Measurements from ENCODE around the gene B3GALNT2. TPM values are rescaled to one million over a fixed set of nuclear protein-coding genes. Genes with fewer than 3 reads are reported as not detected.
"Not testable (repeated sequence)": the region's sequence is repeated elsewhere in the genome, so short reads cannot be mapped to it uniquely, and the experiment has no call there.

Gene B3GALNT2
- total and polyA plus RNA-seq, 2 donors: 19.6 to 59.5 TPM

DNA sequence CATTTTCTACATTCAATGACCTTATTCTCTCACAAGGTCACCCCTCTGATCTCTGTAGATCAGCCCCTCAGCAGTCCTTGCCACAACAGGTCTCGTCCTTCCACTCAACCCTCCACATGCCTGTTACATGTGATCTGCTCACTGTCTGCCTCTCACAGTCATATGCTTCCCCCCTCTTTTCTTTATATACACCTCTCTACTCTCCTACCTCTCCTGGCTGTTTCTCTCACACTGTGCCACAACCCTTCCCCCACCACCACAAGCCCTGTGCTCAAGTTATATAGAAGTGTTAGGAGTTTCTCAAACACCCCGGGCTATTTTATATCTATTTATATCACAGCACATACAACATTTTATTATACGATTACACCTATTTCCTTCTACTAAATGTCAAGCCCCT, 12.6 kb downstream of the B3GALNT2 start:
- Histone ChIP-seq H3K36me3 (ENCODE audit: insufficient read depth) (no peaks in the 10 kb centered on the region), H3K4me3 (ENCODE audit: low read depth, low read length) (no peak overlapping the region), H3K27ac (ENCODE audit: low read depth) (no peak overlapping the region), H3K4me1 (ENCODE audit: insufficient read depth) (no peaks in the 10 kb centered on the region)
- 90% methylated on average over 3 of the region's 3 CpGs for WGBS
- no peak for DNase-seq (ENCODE audit: extremely low spot score)

DNA sequence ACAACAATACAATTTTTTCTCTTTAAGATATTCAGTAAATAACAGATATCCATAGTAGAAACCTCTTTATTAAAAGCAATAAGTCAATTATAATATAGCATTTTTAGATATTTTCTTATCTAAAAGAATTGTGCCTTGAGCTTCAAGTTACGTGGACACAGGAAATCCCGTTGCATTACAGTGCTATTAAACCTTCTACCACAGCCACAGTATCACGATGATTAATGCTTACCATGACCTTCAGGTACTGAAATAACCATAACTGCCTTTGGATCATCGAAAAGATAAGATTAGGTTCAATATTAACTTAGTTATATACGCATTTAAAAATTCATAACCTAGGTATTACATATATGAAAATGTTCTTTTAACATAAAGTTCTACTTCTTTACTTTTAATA, 17.9 kb downstream of the B3GALNT2 start:
- Histone ChIP-seq H3K4me3 (ENCODE audit: low read depth, low read length) (no peak overlapping the region), H3K4me1 (ENCODE audit: insufficient read depth) (no peaks in the 10 kb centered on the region), H3K27ac (ENCODE audit: low read depth) (no peak overlapping the region), H3K36me3 (ENCODE audit: insufficient read depth) (peaks cover 4% of the 10 kb centered on the region)
- 47% methylated on average over 5 of the region's 5 CpGs for WGBS
- no peak for DNase-seq (ENCODE audit: extremely low spot score)

DNA sequence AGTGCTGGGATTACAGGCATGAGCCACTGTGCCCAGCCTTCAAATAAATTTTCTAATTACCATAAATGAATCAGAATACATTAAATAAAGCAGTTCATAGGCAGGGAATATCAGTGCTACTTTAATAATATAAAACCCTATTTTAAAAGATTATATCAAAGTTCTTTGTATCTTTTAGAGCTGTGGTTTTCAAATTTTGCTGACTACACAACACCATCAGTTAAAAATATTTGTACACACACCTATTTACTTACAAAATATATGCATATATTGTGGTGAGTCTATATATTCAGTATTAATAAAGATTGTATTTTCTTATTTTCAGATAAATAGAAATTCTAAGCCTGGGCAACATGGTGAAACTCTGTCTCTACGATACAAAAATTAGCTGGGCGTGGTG, 18.7 kb downstream of the B3GALNT2 start:
- H3K36me3 ChIP-seq (ENCODE audit: insufficient read depth): peaks cover 4% of the 10 kb centered on the region
- no peak for DNase-seq (ENCODE audit: extremely low spot score)
- H3K4me3 ChIP-seq (ENCODE audit: low read depth, low read length): no peak overlapping the region
- no peaks in the 10 kb centered on the region for H3K4me1 ChIP-seq (ENCODE audit: insufficient read depth)
- H3K27ac ChIP-seq (ENCODE audit: low read depth): no peak overlapping the region
- WGBS: 97% methylated on average over 2 of the region's 2 CpGs

DNA sequence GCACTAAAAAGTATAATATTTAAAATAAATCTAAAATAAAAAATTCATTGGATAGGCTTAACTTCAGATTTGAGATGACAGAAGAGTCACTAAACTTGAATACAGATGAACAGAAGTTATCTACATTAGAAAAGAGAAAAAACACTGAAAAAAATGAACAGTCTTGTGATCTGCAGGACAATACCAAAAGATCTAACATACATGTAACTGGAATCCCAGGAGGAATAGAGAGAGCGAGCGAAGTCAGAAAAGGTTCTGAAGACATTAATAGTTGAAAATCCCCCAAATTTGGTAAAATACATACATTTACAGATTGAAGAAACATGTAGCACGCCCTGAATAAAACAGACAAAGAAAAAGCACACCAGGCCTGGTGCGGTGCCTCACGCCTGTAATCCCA, 21.2 kb downstream of the B3GALNT2 start:
- Histone ChIP-seq H3K4me1 (ENCODE audit: insufficient read depth) (no peaks in the 10 kb centered on the region), H3K36me3 (ENCODE audit: insufficient read depth) (peaks cover 4% of the 10 kb centered on the region), H3K4me3 (ENCODE audit: low read depth, low read length) (no peak overlapping the region), H3K27ac (ENCODE audit: low read depth) (no peak overlapping the region)
- DNase-seq (ENCODE audit: extremely low spot score): no peak
- over 99% methylated on average over 5 of the region's 5 CpGs for WGBS

DNA sequence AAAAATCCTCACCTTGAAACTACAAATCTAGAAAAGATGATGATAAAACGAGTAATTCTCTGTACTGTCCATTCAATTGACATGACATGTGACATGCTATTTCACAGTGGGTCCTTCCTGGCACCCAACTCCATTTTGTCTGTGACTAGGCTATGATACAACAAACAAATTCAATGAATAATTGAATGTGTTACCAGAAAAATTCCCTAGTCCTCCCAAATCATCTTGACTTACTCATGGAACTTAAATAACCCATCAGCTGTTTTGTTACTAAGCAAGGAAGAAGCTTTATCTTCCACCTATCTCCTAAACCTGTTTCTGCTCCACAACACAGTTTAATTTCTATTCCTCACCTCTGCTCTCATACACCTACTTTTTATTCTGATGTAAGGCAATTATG, 30.4 kb downstream of the B3GALNT2 start:
- Histone ChIP-seq H3K4me1 (ENCODE audit: insufficient read depth) (no peaks in the 10 kb centered on the region), H3K27ac (ENCODE audit: low read depth) (no peak overlapping the region), H3K4me3 (ENCODE audit: low read depth, low read length) (no peak overlapping the region), H3K36me3 (ENCODE audit: insufficient read depth) (peaks cover 4% of the 10 kb centered on the region)
- DNase-seq (ENCODE audit: extremely low spot score): no peak
- 90% methylated on average over 1 of the region's 1 CpG for WGBS

DNA sequence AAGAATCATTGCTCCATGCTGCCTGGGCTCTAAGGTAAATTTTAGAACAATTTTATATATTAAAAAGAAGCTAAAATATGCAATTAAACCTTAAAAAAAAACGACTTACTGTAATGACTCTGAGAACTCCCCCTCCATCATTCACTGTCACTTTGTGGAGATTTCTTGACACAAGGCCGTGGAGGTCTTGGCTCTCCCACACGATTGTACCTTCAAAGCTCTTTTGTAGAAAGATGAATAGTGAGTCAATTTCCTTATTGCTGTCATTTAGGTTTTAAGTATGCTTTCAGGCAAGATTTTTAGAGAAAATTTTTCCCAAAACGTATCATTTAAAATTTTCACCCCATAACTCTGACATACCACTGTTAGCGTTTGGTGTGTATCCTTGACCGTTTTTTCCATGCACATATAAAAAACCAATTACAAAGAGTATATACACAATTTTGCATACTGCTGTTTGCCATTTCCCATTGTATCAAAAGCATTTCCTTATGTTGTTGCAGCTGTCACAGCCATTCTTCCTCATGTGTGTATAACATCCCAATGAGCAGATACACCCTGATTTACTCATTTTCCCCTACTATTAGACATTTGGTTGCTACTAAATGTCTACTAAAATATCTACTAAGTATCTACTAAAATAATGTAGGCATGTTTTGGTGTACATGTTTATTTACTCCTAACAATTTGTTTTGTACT, 33.4 kb downstream of the B3GALNT2 start:
- WGBS: 87% methylated on average over 6 of the region's 6 CpGs
- Histone ChIP-seq H3K4me3 (ENCODE audit: low read depth, low read length) (no peak overlapping the region), H3K4me1 (ENCODE audit: insufficient read depth) (no peaks in the 10 kb centered on the region), H3K27ac (ENCODE audit: low read depth) (no peak overlapping the region), H3K36me3 (ENCODE audit: insufficient read depth) (peaks cover 4% of the 10 kb centered on the region)
- DNase-seq (ENCODE audit: extremely low spot score): no peak

DNA sequence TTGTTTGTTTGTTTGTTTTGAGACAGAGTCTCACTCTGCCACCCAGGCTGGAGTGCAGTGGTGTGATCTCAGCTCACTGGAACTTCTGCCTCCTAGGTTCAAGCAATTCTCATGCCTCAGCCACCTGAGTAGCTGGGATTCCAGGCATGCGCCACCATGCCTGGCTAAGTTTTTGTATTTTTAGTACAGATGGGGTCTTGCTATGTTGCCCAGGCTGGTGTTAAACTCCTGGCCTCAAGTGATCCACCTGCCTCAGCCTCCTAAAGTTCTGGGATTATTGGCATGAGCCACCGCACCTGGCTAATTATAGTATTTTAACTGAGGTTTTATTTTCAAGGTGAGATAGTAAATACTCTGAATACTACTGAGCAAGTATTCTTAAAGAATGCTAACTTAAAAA, 34.4 kb downstream of the B3GALNT2 start:
- not testable (repeated sequence) for H3K4me3 ChIP-seq (ENCODE audit: low read depth, low read length); H3K4me1 ChIP-seq (ENCODE audit: insufficient read depth); H3K27ac ChIP-seq (ENCODE audit: low read depth); H3K36me3 ChIP-seq (ENCODE audit: insufficient read depth); DNase-seq (ENCODE audit: extremely low spot score)
- WGBS: 100% methylated on average over 2 of the region's 2 CpGs

DNA sequence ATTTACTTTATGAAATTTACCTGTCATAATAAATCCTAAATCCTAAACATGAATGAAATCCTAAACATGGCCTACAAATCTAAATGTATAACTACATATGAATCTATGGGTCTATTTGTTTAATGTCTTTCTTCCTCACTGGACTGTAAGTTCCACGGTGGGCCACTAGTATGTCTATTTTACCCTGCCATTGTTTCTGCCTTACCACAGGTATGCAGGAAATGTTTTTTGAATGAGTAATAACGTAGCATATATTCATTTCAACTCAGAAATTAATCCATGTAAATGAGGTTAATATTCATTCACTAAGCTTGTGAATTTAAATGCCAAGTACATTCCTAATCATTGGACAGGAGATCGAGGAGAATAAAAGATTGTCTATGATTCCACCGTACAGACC, 35.3 kb downstream of the B3GALNT2 start:
- 91% methylated on average over 4 of the region's 4 CpGs for WGBS
- Histone ChIP-seq H3K27ac (ENCODE audit: low read depth) (no peak overlapping the region), H3K4me1 (ENCODE audit: insufficient read depth) (no peaks in the 10 kb centered on the region), H3K4me3 (ENCODE audit: low read depth, low read length) (no peak overlapping the region), H3K36me3 (ENCODE audit: insufficient read depth) (peaks cover 5% of the 10 kb centered on the region)
- DNase-seq (ENCODE audit: extremely low spot score): no peak

DNA sequence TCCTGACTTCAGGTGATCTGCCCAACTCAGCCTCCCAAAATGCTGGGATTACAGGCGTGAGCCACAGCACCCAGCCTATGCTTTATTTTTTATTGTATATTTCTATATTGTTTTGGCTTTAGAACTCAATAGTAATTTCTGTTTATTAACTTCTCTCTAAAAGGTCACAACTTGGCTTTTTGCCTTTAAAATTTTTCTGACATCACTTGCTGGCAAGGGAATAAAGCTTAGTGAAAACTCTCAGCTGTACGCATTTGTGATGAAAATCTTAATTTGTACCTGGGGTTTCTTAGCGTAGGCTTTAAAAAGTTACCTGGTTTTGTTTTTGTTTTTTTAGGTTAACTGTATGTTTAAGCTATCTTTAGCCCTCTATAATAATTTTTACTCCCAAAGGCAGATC, 36.2 kb downstream of the B3GALNT2 start:
- Histone ChIP-seq H3K27ac (ENCODE audit: low read depth) (no peak overlapping the region), H3K36me3 (ENCODE audit: insufficient read depth) (peaks cover 2% of the 10 kb centered on the region)
- WGBS: 47% methylated on average over 3 of the region's 3 CpGs

DNA sequence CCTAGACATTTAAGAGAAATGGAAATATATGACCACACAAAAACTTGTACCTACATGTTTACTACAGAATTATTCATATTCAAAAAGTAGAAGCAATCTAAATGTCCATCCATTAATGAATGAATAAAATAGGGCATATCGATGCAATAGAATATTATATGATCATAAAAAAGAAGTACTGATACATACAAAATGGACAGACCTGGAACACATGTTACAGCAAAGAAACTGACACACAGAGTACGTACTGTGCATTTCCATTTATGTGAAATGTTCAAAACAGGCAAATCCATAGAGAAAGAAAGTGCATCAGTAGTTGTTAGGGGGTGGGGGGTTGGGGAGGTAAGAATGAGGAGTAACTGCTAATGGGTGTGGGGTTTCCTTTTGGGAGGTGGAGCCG, 39.2 kb downstream of the B3GALNT2 start:
- no peak overlapping the region for H3K4me3 ChIP-seq (ENCODE audit: low read depth, low read length)
- WGBS: 98% methylated on average over 3 of the region's 3 CpGs
- H3K36me3 ChIP-seq (ENCODE audit: insufficient read depth): peaks cover 2% of the 10 kb centered on the region

More for the DNA sequence above, 36.2 kb downstream of the B3GALNT2 start:
- no peak overlapping the region for H3K4me3 ChIP-seq (ENCODE audit: low read depth, low read length)
- DNase-seq (ENCODE audit: extremely low spot score): no peak
- no peaks in the 10 kb centered on the region for H3K4me1 ChIP-seq (ENCODE audit: insufficient read depth)

DNA sequence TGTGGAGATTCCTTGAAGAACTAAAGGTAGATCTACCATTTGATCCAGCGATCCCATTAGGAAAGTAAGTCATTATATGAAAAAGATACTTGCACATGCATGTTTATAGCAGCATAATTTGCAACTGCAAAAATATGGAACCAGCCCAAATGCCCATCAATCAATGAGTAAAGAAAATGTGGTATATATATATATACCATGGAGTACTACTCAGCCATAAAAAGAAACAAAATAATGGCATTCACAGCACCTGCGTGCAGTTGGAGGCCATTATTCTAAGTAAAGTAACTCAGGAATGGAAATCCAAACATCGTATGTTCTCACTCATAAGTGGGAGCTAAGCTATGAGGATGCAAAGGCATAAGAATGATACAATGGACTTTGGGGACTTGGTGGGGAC, 41.4 kb downstream of the B3GALNT2 start:
- H3K4me3 ChIP-seq (ENCODE audit: low read depth, low read length); DNase-seq (ENCODE audit: extremely low spot score); H3K27ac ChIP-seq (ENCODE audit: low read depth); H3K36me3 ChIP-seq (ENCODE audit: insufficient read depth); H3K4me1 ChIP-seq (ENCODE audit: insufficient read depth): not testable (repeated sequence)
- 96% methylated on average over 3 of the region's 3 CpGs for WGBS

More for the DNA sequence above, 39.2 kb downstream of the B3GALNT2 start:
- DNase-seq (ENCODE audit: extremely low spot score): no peak
- Histone ChIP-seq H3K4me1 (ENCODE audit: insufficient read depth) (no peaks in the 10 kb centered on the region), H3K27ac (ENCODE audit: low read depth) (no peak overlapping the region)

DNA sequence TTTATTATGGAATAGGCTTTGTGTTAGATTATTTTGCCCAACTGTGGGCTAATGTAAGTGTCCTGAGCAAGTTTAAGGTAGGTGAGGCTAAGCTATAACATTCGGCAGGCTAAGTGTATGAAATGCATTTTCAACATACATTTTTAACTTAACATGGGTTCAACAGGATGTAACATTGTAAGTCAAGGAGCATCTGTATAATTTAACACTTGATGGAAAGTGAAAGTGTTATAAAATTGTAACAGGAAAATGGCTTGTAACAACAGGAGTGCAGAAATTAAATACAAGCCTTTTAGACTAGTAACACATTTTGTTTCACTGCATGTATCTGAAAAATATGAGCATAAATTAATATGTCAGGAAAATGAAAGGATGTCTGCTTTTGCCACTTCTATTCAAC, 42.3 kb downstream of the B3GALNT2 start:
- WGBS: 88% methylated on average over 1 of the region's 1 CpG
- Histone ChIP-seq H3K36me3 (ENCODE audit: insufficient read depth) (peaks cover 2% of the 10 kb centered on the region), H3K4me3 (ENCODE audit: low read depth, low read length) (no peak overlapping the region), H3K4me1 (ENCODE audit: insufficient read depth) (no peaks in the 10 kb centered on the region), H3K27ac (ENCODE audit: low read depth) (no peak overlapping the region)
- DNase-seq (ENCODE audit: extremely low spot score): no peak

DNA sequence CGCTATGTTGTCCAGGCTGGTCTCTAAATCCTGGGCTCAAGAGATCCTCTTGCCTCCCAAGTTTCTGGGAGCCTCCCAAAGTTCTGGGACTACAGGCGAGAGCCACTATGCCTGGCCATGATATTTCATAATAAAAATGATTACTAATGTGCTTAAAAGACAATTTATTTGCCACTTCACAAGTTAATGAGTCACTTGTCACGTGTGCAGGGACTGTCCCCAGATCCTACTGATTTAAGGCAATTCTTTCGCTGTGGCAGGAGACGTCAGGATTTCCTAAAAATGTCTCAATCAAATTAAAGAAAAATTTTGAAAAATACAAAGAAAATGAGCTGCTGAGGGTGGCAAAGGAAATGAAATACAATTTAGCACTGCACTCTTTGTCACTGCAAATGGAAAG, 43.5 kb downstream of the B3GALNT2 start:
- 94% methylated on average over 5 of the region's 5 CpGs for WGBS
- Histone ChIP-seq H3K27ac (ENCODE audit: low read depth) (no peak overlapping the region), H3K4me1 (ENCODE audit: insufficient read depth) (no peaks in the 10 kb centered on the region), H3K4me3 (ENCODE audit: low read depth, low read length) (no peak overlapping the region), H3K36me3 (ENCODE audit: insufficient read depth) (peaks cover 2% of the 10 kb centered on the region)
- no peak for DNase-seq (ENCODE audit: extremely low spot score)

DNA sequence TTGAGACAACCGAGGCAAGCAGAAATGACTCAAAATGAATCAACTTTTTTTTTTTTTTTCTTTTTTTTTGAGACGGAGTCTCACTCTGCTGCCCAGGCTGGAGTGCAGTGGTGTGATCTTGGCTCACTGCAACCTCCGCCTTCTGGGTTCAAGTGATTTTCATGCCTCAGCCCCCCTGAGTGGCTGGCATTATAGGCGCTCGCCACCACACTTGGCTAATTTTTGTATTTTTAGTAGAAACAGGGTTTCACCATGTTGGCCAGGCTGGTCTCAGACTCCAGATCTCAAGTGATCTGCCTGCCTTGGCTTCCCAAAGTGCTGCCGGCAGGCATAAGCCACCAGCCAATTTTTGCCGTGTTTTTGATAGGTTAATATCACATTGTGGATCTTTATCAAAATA, 46.4 kb downstream of the B3GALNT2 start:
- not testable (repeated sequence) for H3K36me3 ChIP-seq (ENCODE audit: insufficient read depth); H3K4me3 ChIP-seq (ENCODE audit: low read depth, low read length); H3K27ac ChIP-seq (ENCODE audit: low read depth); DNase-seq (ENCODE audit: extremely low spot score); H3K4me1 ChIP-seq (ENCODE audit: insufficient read depth)
- 93% methylated on average over 7 of the region's 7 CpGs for WGBS

DNA sequence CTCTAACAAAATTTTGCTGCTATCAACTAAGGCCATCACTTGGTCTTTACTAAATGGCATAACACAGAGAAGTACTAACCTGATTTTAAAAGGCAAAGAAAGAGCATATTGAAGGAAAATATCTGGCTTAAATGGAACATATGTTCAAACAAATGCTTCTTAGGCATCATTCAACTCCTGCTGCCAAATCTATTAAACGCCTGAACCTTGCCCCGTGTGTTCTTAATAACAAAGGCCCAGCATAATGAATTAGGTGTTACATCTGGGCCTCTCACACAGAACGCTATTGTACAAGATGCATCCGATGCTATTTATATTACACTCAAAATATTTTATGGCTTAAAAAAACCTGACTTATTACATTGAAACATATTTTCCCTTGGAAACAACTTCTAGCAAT, 48.4 kb downstream of the B3GALNT2 start:
- Histone ChIP-seq H3K36me3 (ENCODE audit: insufficient read depth) (peaks cover 2% of the 10 kb centered on the region), H3K4me1 (ENCODE audit: insufficient read depth) (no peaks in the 10 kb centered on the region), H3K27ac (ENCODE audit: low read depth) (no peak overlapping the region), H3K4me3 (ENCODE audit: low read depth, low read length) (no peak overlapping the region)
- DNase-seq (ENCODE audit: extremely low spot score): no peak
- 67% methylated on average over 4 of the region's 4 CpGs for WGBS
